Brain microvascular endothelial cell (primary cell): ENCODE measurements around the gene CENPP.
A peak's percentile ranks its signal among the peaks of the same experiment; 100 is the strongest.

Source experiments
- DNase-seq: peaks from one replicate; pipeline ENCODE4 v3.0.0-alpha.2; 2020
- H3K27ac ChIP-seq: fragments of 250-450 bp; sonication (Bioruptor Pico); 2 replicates; pipeline ENCODE4 v1.5.1; 2020; ENCODE audit warnings: mild to moderate bottlenecking, moderate library complexity
- H3K27me3 ChIP-seq: fragments of 250-450 bp; sonication (Bioruptor Pico); replicated peaks from 2 replicates; pipeline ENCODE4 v1.5.1; 2020; ENCODE audit warnings: mild to moderate bottlenecking
- H3K36me3 ChIP-seq: fragments of 250-450 bp; sonication (Bioruptor Pico); replicated peaks from 2 replicates; pipeline ENCODE4 v1.5.1; 2020; ENCODE audit warnings: mild to moderate bottlenecking
- H3K4me3 ChIP-seq: 2 replicates; pipeline ENCODE4 v1.5.1; 2011; ENCODE audit warnings: low read depth, mild to moderate bottlenecking, control low read depth, low read length, moderate library complexity
- CTCF ChIP-seq: IDR thresholded peaks from 2 replicates; pipeline ENCODE4 v1.5.1; 2011; ENCODE audit warnings: low read depth, mild to moderate bottlenecking, moderate library complexity, low read length, control low read depth, inconsistent platforms; ENCODE audit errors: missing control alignments
- in situ Hi-C: cut with HindIII; loops from 2 replicates; pipeline ENCODE4 v1.10.0; 2017; ENCODE audit warnings: low sequenced_read_pairs, low pct_ligation_motif_present

CENPP gene

GRCh38 chr9:92656537-92656925 is 330.8 kb downstream of the CENPP start:
- Histone ChIP-seq H3K36me3 (peaks cover 43% of the 10 kb centered on the region), H3K27ac (no peak overlapping the region), H3K4me3 (no peak overlapping the region), H3K27me3 (no peaks in the 10 kb centered on the region)
- no peak for DNase-seq
- no peak for TF ChIP-seq CTCF
- in situ Hi-C loops = no loop called here

GRCh38 chr9:92657296-92658094 is 331.7 kb downstream of the CENPP start:
- no peaks in the 10 kb centered on the region for H3K27me3 ChIP-seq
- peaks cover 37% of the 10 kb centered on the region for H3K36me3 ChIP-seq
- H3K4me3 ChIP-seq = no peak overlapping the region
- peak; percentile 34 for TF ChIP-seq CTCF
- in situ Hi-C loops = no loop called here
- H3K27ac ChIP-seq = no peak overlapping the region
- DNase-seq = no peak

- no peak for DNase-seq
- no peak for TF ChIP-seq CTCF
- Histone ChIP-seq H3K4me3 (no peak overlapping the region), H3K27ac (no peak overlapping the region), H3K36me3 (peaks cover 40% of the 10 kb centered on the region), H3K27me3 (no peaks in the 10 kb centered on the region)
- in situ Hi-C loops = no loop called here
These were observed 332.4 kb downstream of the CENPP start for GRCh38 chr9:92658176-92658575.

- H3K27me3 ChIP-seq = no peaks in the 10 kb centered on the region
- TF ChIP-seq CTCF = no peak
- DNase-seq = no peak
- H3K36me3 ChIP-seq = peaks cover 36% of the 10 kb centered on the region
- no peak overlapping the region for H3K4me3 ChIP-seq
- in situ Hi-C loops = no loop called here
- H3K27ac ChIP-seq = no peak overlapping the region
These were observed 332.9 kb downstream of the CENPP start for GRCh38 chr9:92658611-92659010.

GRCh38 chr9:92659601-92660000 is 333.8 kb downstream of the CENPP start:
- in situ Hi-C loops = no loop called here
- Histone ChIP-seq H3K27me3 (no peaks in the 10 kb centered on the region), H3K27ac (no peak overlapping the region), H3K4me3 (no peak overlapping the region), H3K36me3 (peaks cover 31% of the 10 kb centered on the region)
- DNase-seq = no peak
- TF ChIP-seq CTCF = no peak

GRCh38 chr9:92660266-92660665 is 334.5 kb downstream of the CENPP start:
- Histone ChIP-seq H3K4me3 (no peak overlapping the region), H3K27ac (no peak overlapping the region), H3K27me3 (no peaks in the 10 kb centered on the region), H3K36me3 (peaks cover 24% of the 10 kb centered on the region)
- no peak for TF ChIP-seq CTCF
- no peak for DNase-seq
- in situ Hi-C loops = no loop called here
